G401.6 (cell line): ENCODE data around the gene MATR3.
"Not testable (repeated sequence)": the region's sequence is repeated elsewhere in the genome, so short reads cannot be mapped to it uniquely, and the experiment has no call there.

Experiments used
- FAIRE-seq: peaks from 2 replicates; lab custom pipeline; 2012; peaks lifted over from hg19 to GRCh38; lab: Jason Lieb, UNC

MATR3 gene

GRCh38 chr5:139299486-139299885, 5.9 kb downstream of the MATR3 start:
- no peak for FAIRE-seq

GRCh38 chr5:139301808-139302499, 8.4 kb downstream of the MATR3 start:
- no peak for FAIRE-seq

GRCh38 chr5:139304391-139305324, 11.1 kb downstream of the MATR3 start:
- FAIRE-seq = peak; percentile 74

- no peak for FAIRE-seq
These were observed 12.7 kb downstream of the MATR3 start for GRCh38 chr5:139306197-139306596.

GRCh38 chr5:139306628-139307379, 13.3 kb downstream of the MATR3 start:
- FAIRE-seq = peak; percentile 64

GRCh38 chr5:139308797-139309196, 15.3 kb downstream of the MATR3 start:
- FAIRE-seq = peak; percentile 60

- FAIRE-seq = not testable (repeated sequence)
These were observed 17.2 kb downstream of the MATR3 start for GRCh38 chr5:139310715-139311186.

- no peak for FAIRE-seq
These were observed 18.5 kb downstream of the MATR3 start for GRCh38 chr5:139312075-139312474.

- no peak for FAIRE-seq
These were observed 20.7 kb downstream of the MATR3 start for GRCh38 chr5:139314276-139314675.

- peak; percentile 52 for FAIRE-seq
These were observed 21.6 kb downstream of the MATR3 start for GRCh38 chr5:139315056-139315615.

GRCh38 chr5:139335811-139336210, 42.3 kb downstream of the MATR3 start:
- FAIRE-seq = no peak

- FAIRE-seq = no peak
These were observed 46.5 kb downstream of the MATR3 start for GRCh38 chr5:139340051-139340450.

GRCh38 chr5:139341187-139341688, 47.7 kb downstream of the MATR3 start:
- no peak for FAIRE-seq

GRCh38 chr5:139341689-139342422, 48.3 kb downstream of the MATR3 start, which contains the start of gene PAIP2:
Gene PAIP2 (plus strand): TSS chr5:139341854. CDS start chr5:139363785, 21,931 bp downstream.
- peak; percentile 98 for FAIRE-seq

GRCh38 chr5:139342423-139342723, 48.8 kb downstream of the MATR3 start:
- no peak for FAIRE-seq

- no peak for FAIRE-seq
These were observed 49.9 kb downstream of the MATR3 start for GRCh38 chr5:139343476-139343875.

- no peak for FAIRE-seq
These were observed 50.6 kb downstream of the MATR3 start for GRCh38 chr5:139344177-139344576.

- not testable (repeated sequence) for FAIRE-seq
These were observed 51.9 kb downstream of the MATR3 start for GRCh38 chr5:139345442-139345841.

- not testable (repeated sequence) for FAIRE-seq
These were observed 54.3 kb downstream of the MATR3 start for GRCh38 chr5:139347863-139348262.

GRCh38 chr5:139354186-139354585, 60.6 kb downstream of the MATR3 start:
- no peak for FAIRE-seq

- not testable (repeated sequence) for FAIRE-seq
These were observed 62.4 kb downstream of the MATR3 start for GRCh38 chr5:139355900-139356299.
